Activated CD4-positive, alpha-beta T cell treated with anti-CD3 and anti-CD28 coated beads, Interleukin-2, amount 50 U/mL, for 4 hours (primary cell): Measurements from ENCODE around the gene SYTL1.
A peak's percentile ranks its signal among the peaks of the same experiment; 100 is the strongest.

Experiments used
- DNase-seq, 2 experiments: peaks; one replicate each; pipeline ENCODE4 v3.0.0-alpha.2; 2020

Gene SYTL1

DNA sequence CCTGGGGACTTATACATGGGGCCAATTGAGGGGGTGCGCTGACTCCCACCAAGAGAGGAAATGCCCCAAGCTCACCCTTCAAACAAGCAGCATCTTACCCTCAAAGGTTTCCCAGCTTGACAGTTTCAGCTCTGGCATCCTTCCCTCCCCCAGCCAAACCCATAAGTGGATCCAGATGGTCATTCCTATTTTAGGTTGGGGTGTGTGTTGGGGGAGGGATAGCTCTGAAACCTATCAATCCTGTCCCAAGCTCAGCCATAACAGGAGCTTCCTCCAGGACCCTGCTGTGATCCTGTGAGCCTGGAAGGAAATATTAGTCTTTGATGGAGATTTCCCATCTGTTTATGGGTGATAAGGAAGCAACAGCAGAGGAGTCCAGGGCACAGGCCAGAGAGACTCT is 23.2 kb upstream of the SYTL1 start:
- no peak for DNase-seq

- DNase-seq, result peak; percentile 95 to 96
Observed at GRCh38 chr1:27321813-27322568, 19.8 kb upstream of the SYTL1 start, which contains the start of gene TMEM222. Gene TMEM222 (plus strand): TSS chr1:27322163. CDS start chr1:27322198, 35 bp downstream.

- DNase-seq, result no peak
Observed at GRCh38 chr1:27322569-27323240, 19.1 kb upstream of the SYTL1 start.

DNA sequence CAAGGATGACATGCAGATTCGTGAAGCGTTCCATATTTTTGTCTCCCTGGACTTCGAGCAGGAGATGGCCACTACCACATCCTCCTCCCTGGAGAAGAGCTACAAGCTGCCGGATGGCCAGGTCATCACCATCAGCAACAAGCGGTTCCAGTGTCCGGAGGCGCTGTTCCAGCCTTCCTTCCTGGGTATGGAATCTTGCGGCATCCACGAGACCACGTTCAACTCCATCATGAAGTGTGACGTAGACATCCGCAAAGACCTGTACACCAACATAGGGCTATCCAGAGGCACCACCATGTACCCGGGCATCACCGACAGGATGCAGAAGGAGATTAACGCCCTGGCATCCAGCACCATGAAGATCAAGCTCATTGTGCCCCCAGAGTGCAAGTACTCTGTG is 16.5 kb upstream of the SYTL1 start:
- DNase-seq, result no peak

DNA sequence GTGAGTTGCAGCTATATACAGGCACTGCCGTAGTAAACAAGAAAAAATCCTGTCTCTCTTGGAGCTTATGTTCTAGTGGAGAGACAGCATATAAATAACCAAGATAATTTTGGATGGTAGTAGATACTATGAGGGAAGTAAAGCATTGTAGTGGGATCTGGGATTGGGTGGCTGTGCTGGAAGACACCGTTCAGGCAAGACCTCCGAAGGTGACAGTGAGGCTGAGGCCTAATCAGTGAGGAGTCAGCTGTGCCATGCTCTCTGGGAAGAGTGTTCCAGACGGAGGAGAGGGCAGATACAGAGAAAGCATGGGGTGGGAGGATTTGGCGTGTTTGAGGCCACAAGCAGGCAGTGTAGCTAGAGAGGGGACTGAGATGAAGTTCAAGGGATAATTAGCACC is 13.9 kb upstream of the SYTL1 start:
- DNase-seq, result no peak

DNA sequence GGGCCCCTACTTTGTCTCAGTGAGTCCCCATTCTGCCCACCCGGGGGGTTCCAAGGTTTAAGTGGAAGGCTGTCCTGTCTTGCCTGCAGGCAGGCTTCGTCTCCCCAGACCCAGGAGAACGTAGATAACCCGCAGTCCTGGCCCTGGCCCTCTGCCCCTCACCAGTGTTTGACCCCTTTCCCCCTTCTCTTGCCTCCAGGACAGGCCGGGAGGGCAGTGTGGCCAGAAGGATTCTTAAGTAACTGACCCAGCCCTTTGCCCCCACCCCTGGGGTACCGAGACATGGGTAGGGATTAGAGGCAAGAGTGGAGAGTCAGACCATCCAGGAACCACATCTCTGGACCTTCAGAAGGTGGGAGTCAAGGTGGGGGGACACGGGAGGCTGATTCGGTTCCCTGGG is 11.0 kb upstream of the SYTL1 start:
- no peak for DNase-seq

DNA sequence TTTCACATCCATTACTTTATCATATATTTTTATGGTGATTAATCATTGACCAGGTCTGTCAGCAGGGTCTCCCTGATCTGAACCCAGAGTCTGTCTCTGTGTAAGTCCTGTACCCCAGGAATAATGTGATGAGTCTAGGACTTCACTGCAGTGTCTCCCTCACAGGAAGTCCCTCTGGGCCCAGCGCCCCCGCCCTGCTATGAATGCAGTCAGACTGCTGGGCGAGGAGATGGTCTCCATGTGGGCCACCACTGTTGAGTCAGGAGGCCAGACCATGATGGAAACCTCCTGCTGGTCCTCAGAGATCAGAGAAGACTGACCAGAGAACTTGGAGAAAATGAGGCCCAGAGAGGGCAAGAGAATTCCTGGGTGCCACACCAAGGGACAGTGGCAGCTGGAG is 10.4 kb upstream of the SYTL1 start:
- DNase-seq, result no peak

DNA sequence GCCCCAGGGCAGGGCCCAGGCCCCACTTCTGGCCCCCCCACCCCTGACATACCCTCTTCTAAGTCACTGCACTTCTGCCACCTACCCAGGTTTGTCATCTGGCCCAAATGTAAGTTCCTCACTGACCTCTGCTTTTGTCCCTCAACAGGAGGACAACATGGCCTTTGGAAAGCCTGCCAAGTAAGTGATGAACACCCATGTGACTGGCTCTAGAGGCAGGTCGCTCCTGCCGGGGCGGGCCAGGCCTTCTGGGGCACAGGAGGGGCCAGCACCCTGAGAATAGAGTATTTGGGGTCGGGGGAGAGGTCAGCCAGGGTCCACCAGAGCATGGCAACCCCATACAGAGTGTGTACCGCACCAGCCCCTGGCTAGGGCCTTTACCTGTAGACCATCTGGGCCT is 9.9 kb upstream of the SYTL1 start:
- no peak for DNase-seq

GRCh38 chr1:27332536-27333281 is 9.1 kb upstream of the SYTL1 start:
- DNase-seq, result peak; percentile 43 to 52

GRCh38 chr1:27333717-27334279 is 8.0 kb upstream of the SYTL1 start:
- DNase-seq, result no peak

DNA sequence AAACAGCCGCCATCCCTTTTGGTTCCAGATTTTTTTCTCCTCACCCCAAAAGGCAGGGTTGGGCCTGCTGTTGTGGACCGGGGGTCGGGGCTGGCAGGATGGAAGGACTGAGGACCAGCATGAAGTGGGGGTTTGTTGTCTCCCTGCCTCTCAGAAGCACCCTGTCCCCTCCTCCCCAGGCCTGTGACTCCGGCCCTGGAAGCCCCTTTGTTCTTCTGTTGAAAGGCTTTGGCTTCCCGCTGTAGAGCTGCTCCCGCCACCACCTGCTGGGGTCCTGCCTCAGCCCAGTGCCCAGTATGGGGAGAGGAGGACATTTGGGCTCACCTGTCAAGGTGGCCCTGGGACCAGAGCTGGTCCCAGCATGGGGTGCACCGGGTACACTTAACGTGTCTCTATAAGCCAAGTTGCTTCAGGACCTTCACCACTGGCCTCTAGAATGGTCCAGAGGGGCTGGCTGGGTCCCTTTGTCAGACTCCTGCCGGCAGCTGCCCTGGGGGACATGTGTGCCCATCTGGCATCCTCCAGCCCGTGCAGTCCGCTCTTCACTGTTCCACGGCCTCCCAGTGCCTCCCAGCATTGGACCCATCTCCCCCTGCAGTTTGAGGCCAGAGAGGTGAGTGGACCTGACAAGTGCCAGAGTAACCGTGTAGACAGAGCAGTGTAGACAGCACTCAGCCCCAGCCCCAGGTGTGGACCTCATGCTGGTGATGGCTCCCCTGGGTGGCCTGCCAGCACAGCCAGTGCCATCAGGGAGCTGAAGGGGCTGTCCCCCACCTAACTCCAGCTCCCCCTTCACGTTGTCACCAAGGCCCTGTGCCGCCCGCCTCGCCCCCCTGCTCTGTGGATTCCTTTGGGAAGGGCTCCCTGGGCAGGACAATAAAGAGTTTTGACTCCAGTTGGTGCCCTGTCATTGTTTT is 6.1 kb upstream of the SYTL1 start:
- DNase-seq, result no peak

GRCh38 chr1:27336756-27337155 is 5.1 kb upstream of the SYTL1 start:
- DNase-seq, result no peak

DNA sequence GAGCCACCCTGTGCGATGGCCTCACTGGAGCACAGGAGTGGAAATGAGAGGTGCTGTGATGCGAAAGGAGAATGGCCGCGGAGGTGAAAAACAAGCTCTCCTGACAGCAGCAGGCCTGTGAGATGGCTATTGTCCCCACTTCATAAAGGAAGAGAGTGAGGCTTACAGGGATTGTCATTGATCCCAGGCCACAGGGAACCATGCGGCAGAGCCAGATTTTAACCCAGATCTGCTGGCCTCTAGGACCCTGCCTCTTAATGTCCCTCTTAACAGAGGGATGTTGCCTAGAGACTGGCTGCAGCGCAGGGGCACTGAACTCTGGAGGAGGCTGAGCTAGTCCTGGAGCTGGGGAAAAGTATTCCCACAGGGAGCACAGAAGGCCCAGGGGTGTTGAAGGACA is 3.1 kb upstream of the SYTL1 start:
- no peak for DNase-seq

DNA sequence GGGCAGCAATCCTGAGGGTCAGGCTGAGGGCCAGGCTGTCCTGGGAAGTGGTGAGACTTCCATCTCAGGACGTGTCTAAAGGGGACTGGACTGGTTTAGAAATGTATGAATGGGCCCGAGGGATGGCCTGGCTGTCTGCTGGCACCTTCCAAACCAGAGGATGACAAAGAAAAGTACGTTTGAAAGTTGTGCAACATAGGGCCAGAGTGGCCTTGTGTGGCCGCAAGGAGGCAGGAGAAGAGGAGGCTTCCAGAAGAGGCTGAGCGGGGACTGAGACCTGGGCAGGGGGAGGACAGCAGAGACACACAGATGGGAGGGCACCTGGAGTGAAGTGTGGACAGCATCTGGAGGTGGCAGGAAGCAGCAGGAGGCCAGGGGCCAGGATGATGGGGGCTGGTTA is 2.6 kb upstream of the SYTL1 start:
- no peak for DNase-seq

DNA sequence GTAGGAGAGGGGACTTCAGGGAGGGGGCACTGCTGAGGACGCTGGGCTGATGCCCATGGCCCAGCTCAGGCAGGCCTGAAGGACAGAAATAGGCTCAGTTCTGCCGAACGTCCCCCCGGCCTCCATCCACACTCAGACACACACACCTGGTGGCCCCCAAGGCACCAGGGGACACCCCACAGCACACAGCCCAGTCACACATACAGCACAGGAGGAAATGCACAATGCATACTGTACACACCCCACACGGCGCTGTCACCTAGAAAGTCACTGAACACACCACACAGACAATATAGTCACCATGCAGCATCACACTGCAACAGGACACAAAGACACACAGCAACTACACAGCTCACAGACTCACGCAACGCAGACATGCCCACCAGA is 562 bp downstream of the SYTL1 start:
- peak in 1 of 2 experiments; percentile 36 for DNase-seq

DNA sequence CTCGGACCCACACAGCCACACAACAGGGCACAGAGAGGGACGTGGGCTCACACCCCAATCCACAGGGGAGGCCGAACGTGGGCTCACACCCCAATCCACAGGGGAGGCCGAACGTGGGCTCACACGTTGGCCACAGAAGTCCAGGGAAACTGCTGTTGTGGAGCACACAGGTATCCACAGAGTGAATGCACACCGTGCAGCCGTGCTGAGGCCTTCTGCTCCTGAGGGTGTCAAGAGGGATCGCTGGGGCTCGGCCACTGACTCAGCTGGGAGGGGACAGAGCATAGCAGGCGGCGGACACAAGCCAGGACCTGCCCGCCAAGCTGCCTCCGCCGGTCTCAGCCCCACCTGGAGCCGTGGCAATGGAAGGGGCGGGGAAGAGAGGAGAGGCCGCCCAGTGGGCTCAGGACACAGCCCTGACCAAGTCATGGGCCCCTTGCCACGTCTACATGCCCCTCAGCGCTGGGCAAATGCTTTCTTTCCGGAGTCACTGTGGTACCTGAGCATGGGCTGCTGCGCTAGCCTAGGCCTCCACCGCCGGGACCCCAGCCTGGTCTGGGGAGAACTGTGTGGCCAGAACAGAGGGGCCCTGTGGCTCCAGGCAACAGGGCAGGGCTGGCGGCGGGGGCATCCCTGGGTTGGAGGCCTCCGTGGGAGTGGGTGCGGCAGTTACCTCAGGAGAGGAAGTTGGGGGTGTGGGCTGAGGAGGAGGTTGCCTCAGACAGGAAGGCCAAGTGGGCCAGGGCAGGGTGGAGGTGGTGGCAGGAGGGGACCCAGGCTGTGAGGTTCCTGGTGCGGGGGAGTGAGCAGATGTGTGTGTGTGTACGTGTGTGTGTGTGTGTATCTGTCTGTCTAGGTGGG is 1.2 kb downstream of the SYTL1 start:
- peak; percentile 75 to 81 for DNase-seq

DNA sequence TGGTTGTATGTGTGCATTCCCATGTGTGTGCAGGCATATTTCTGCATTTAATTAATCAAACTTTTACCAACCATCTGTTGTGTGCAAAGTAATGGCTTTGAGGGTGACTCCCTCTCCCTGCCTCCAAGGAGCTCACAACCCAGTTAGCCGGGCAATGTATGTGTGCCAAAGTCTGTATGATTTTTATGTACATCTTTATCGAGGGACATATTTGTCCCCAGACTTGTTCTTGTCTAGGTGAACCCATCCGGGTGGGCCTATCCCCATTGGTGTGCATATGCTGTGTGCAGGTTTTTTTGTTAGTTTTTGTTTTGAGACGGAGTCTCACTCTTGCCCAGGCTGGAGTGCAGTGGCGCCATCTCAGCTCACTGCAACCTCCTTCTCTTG is 1.8 kb downstream of the SYTL1 start:
- DNase-seq, result no peak

DNA sequence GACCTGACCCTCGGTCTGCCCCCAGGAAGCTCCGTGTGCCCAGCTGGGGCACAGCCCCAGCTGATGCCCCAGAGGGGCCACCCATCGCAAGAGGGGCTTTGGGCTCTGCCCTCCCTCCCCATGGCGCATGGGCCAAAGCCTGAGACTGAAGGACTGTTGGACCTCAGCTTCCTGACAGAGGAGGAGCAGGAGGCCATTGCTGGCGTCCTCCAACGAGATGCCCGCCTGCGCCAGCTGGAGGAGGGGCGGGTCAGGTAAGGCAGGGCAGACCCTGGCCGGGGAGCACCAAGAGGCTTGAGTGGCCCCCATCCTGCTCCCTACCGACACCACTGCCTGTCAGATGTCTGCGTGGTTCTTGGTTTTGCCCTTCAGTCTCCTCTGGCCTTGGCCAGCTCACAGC is 3.5 kb downstream of the SYTL1 start:
- DNase-seq, result no peak

- DNase-seq, result no peak
Observed at GRCh38 chr1:27346357-27346756, 4.5 kb downstream of the SYTL1 start.

GRCh38 chr1:27346991-27347624 is 5.3 kb downstream of the SYTL1 start:
- no peak for DNase-seq
